Measurements from ENCODE around the gene CAPN6. TPM values are rescaled to one million over a fixed set of nuclear protein-coding genes. Genes with fewer than 3 reads are reported as not detected.

CAPN6 gene
- total RNA-seq, 1 donor from 2014 or later: 0.82 TPM

DNA sequence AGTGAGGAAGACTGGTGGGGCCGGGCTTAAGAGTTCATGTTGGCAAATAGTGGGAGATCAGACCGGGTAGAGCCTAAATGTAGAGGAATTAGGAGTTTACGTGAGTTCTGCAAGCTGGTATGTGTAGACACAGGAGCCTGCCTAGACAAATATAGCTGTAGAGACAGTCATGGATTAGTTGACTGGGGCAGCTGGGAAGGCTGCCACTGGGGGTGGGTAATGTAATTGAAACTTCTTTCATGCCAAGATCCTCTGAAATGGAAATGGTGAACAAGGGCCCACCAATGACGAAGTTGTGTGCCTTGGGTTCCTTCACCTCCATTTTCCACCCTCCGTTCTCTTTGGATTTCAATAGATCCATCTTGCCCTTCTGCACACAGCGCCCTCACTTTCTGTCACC lies 11.9 kb upstream of the CAPN6 start:
- Mint-ChIP-seq H3K9me3 (no peaks in the 10 kb centered on the region), H3K36me3 (ENCODE audit: low read depth) (no peaks in the 10 kb centered on the region), H3K27ac (ENCODE audit: unreplicated experiment) (no peak overlapping the region), H3K4me3 (no peak overlapping the region), H3K27me3 (ENCODE audit: low read depth) (no peaks in the 10 kb centered on the region), H3K4me1 (no peaks in the 10 kb centered on the region)
- TF ChIP-seq, protein P1, sequence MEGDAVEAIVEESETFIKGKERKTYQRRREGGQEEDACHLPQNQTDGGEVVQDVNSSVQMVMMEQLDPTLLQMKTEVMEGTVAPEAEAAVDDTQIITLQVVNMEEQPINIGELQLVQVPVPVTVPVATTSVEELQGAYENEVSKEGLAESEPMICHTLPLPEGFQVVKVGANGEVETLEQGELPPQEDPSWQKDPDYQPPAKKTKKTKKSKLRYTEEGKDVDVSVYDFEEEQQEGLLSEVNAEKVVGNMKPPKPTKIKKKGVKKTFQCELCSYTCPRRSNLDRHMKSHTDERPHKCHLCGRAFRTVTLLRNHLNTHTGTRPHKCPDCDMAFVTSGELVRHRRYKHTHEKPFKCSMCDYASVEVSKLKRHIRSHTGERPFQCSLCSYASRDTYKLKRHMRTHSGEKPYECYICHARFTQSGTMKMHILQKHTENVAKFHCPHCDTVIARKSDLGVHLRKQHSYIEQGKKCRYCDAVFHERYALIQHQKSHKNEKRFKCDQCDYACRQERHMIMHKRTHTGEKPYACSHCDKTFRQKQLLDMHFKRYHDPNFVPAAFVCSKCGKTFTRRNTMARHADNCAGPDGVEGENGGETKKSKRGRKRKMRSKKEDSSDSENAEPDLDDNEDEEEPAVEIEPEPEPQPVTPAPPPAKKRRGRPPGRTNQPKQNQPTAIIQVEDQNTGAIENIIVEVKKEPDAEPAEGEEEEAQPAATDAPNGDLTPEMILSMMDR (conservative IDR thresholded peaks at IDR 0.05): no peak
- DNase-seq (ENCODE audit: low read depth, low spot score): no peak

DNA sequence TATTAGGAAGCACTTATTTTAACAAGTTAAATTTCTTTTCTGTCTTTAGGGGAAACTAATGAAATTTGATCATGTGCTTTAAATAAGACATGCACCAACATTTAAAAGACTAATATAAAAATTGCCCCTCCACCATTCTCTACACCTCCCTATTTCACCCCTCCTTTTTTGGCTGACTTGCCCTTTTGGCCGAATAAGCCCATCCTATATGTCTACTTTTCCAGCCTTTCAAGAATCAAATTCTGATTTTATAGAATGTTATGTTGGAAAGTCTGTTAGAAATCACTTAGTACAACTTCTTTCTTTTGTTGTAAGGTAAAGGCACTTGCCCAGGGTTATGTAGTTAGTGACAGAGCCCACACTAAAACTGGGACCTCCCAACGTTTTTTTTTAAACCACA lies 1.8 kb downstream of the CAPN6 start:
- Mint-ChIP-seq H3K27ac (ENCODE audit: unreplicated experiment) (no peak overlapping the region), H3K4me1 (peaks cover 9% of the 10 kb centered on the region), H3K27me3 (ENCODE audit: low read depth) (no peaks in the 10 kb centered on the region), H3K9me3 (no peaks in the 10 kb centered on the region), H3K4me3 (no peak overlapping the region), H3K36me3 (ENCODE audit: low read depth) (no peaks in the 10 kb centered on the region)
- DNase-seq (ENCODE audit: low read depth, low spot score): no peak
- TF ChIP-seq, protein P1 (conservative IDR thresholded peaks at IDR 0.05): no peak

GRCh38 chrX:111265486-111265885 lies 4.8 kb downstream of the CAPN6 start:
- Mint-ChIP-seq H3K9me3 (peaks cover 3% of the 10 kb centered on the region), H3K4me3 (no peak overlapping the region), H3K4me1 (peaks cover 16% of the 10 kb centered on the region), H3K27me3 (ENCODE audit: low read depth) (no peaks in the 10 kb centered on the region), H3K27ac (ENCODE audit: unreplicated experiment) (no peak overlapping the region), H3K36me3 (ENCODE audit: low read depth) (no peaks in the 10 kb centered on the region)
- TF ChIP-seq, protein P1 (conservative IDR thresholded peaks at IDR 0.05): no peak
- no peak for DNase-seq (ENCODE audit: low read depth, low spot score)

DNA sequence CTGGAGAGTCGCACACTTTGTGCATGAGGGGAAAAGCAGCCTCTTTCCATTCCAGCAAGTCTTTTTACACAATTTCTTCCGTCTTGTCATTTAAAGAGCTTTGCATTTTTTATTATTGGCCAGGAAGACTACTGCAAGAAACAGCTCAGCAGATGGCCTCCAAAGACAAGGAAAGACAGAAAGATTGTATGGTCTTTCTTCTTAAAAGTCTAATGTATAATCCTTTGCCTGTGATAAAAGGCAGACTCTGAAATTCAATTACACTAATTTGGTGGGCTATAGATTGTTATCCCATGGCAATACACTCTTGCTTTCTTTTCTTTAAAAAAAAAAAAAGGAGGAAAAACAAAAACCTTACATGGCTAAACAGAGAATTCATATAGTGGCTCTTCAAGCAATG lies 5.9 kb downstream of the CAPN6 start:
- no peak for DNase-seq (ENCODE audit: low read depth, low spot score)
- TF ChIP-seq, protein P1 (conservative IDR thresholded peaks at IDR 0.05): peak; percentile 12
- Mint-ChIP-seq H3K9me3 (peaks cover 3% of the 10 kb centered on the region), H3K36me3 (ENCODE audit: low read depth) (no peaks in the 10 kb centered on the region), H3K4me3 (no peak overlapping the region), H3K4me1 (peaks cover 16% of the 10 kb centered on the region), H3K27ac (ENCODE audit: unreplicated experiment) (no peak overlapping the region), H3K27me3 (ENCODE audit: low read depth) (no peaks in the 10 kb centered on the region)

DNA sequence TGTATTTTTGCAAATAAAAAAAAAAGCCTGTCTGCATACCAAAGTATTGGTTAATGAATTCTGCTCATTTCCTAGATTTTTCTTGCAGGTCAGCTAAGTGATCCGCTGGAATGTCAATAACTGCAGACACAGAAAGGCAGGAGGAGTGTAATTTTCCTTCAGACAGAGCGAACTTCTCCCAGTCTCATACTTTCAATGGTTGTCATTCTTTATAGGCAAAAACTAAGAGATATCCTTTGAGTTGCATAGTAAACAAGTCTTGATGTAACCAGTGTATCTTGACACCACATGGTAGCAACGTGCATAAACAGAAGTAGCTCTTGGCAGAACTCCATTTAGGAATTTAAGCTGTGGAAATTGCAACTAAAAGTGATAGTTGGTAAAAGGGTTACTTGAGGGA lies 8.2 kb downstream of the CAPN6 start:
- Mint-ChIP-seq H3K36me3 (ENCODE audit: low read depth) (no peaks in the 10 kb centered on the region), H3K4me3 (no peak overlapping the region), H3K4me1 (peaks cover 16% of the 10 kb centered on the region), H3K27ac (ENCODE audit: unreplicated experiment) (no peak overlapping the region), H3K9me3 (peaks cover 3% of the 10 kb centered on the region), H3K27me3 (ENCODE audit: low read depth) (no peaks in the 10 kb centered on the region)
- TF ChIP-seq, protein P1 (conservative IDR thresholded peaks at IDR 0.05): no peak
- no peak for DNase-seq (ENCODE audit: low read depth, low spot score)

DNA sequence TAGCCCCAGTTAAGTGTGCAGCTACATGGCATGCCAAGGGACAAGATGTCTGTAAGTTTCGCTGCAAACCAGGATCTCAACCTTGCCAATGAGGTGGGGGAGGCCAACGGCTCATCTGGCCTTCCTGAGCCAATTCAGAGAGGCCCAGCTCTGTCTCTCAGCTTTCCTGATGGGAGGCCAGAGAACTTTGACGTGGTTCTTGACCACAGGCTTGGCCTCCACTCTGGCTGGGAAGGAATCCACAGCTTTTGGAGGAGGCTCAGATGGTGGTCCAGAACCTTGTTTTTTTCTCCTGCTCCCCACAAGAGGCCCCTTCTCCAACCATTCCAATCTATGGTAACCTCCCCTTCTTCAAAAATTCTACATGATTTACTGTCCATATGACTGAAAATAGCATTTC lies 9.8 kb downstream of the CAPN6 start:
- Mint-ChIP-seq H3K4me3 (no peak overlapping the region), H3K36me3 (ENCODE audit: low read depth) (no peaks in the 10 kb centered on the region), H3K4me1 (peaks cover 16% of the 10 kb centered on the region), H3K9me3 (peaks cover 3% of the 10 kb centered on the region), H3K27ac (ENCODE audit: unreplicated experiment) (no peak overlapping the region), H3K27me3 (ENCODE audit: low read depth) (no peaks in the 10 kb centered on the region)
- TF ChIP-seq, protein P1 (conservative IDR thresholded peaks at IDR 0.05): no peak
- no peak for DNase-seq (ENCODE audit: low read depth, low spot score)
